Esophagus squamous epithelium (tissue), 4 donors: ENCODE results near the gene MTHFSD.

Source experiments
- CTCF ChIP-seq, 6 experiments: fragments of 450-650 bp in 4 of 6; fragments of 200-600 bp in 2 of 6; sonication (generic) in 2 of 6; IDR thresholded peaks; one replicate each; pipeline ENCODE4 v1.5.1; 2016 to 2019; ENCODE audit warnings: antibody characterized with exemption in 6 of 6, mild to moderate bottlenecking in 4 of 6, moderate library complexity in 4 of 6
- POLR2A ChIP-seq, 4 donors: fragments of 450-650 bp; IDR thresholded peaks; one replicate each; pipeline ENCODE4 v1.6.1; 2017; ENCODE audit warnings: antibody characterized with exemption in 4 of 4, mild to moderate bottlenecking in 4 of 4, moderate library complexity in 3 of 4

GRCh38 chr16:86515777-86516622 lies 39.0 kb downstream of the MTHFSD start:
- TF ChIP-seq CTCF (IDR thresholded peaks at IDR 0.05) (no peak), POLR2A (IDR thresholded peaks at IDR 0.05) (no peak)
